Stimulated activated CD8-positive, alpha-beta memory T cell treated with anti-CD3 and anti-CD28 coated beads, Interleukin-7, amount 100 ng/mL, for 24 hours (primary cell): Measurements from ENCODE around the gene GTF2IRD1.
"Not testable (repeated sequence)": the region's sequence is repeated elsewhere in the genome, so short reads cannot be mapped to it uniquely, and the experiment has no call there.

Experiments
- DNase-seq: peaks from one replicate; pipeline ENCODE4 v3.0.0-alpha.2; 2020; ENCODE audit warnings: low read depth

GTF2IRD1 gene

GRCh38 chr7:74604326-74605020, 150.8 kb downstream of the GTF2IRD1 start:
- no peak for DNase-seq

- DNase-seq, result no peak
Observed at GRCh38 chr7:74606101-74606908, 152.6 kb downstream of the GTF2IRD1 start.

GRCh38 chr7:74606909-74607510, 153.3 kb downstream of the GTF2IRD1 start:
- DNase-seq, result no peak

GRCh38 chr7:74612015-74612829, 158.5 kb downstream of the GTF2IRD1 start:
- DNase-seq, result no peak

GRCh38 chr7:74615933-74616780, 162.5 kb downstream of the GTF2IRD1 start:
- no peak for DNase-seq

GRCh38 chr7:74617180-74617744, 163.6 kb downstream of the GTF2IRD1 start:
- DNase-seq, result no peak

GRCh38 chr7:74619235-74619860, 165.6 kb downstream of the GTF2IRD1 start:
- DNase-seq, result no peak

GRCh38 chr7:74622228-74622749, 168.6 kb downstream of the GTF2IRD1 start:
- DNase-seq, result no peak

- no peak for DNase-seq
Observed at GRCh38 chr7:74623135-74623534, 169.4 kb downstream of the GTF2IRD1 start.

GRCh38 chr7:74625446-74625845, 171.7 kb downstream of the GTF2IRD1 start:
- no peak for DNase-seq

GRCh38 chr7:74627661-74628411, 174.1 kb downstream of the GTF2IRD1 start:
- no peak for DNase-seq

- no peak for DNase-seq
Observed at GRCh38 chr7:74632505-74632904, 178.8 kb downstream of the GTF2IRD1 start.

GRCh38 chr7:74633451-74633921, 179.8 kb downstream of the GTF2IRD1 start:
- DNase-seq, result no peak

- DNase-seq, result no peak
Observed at GRCh38 chr7:74637745-74638144, 184.0 kb downstream of the GTF2IRD1 start.

GRCh38 chr7:74650055-74650454, 196.3 kb downstream of the GTF2IRD1 start:
- DNase-seq, result peak; percentile 70

GRCh38 chr7:74650493-74651132, 196.9 kb downstream of the GTF2IRD1 start:
- DNase-seq, result not testable (repeated sequence)

GRCh38 chr7:74651133-74651504, 197.4 kb downstream of the GTF2IRD1 start:
- DNase-seq, result not testable (repeated sequence)
